Testis (tissue), 3 donors: ENCODE measurements around the gene MYL12B. TPM values are rescaled to one million over a fixed set of nuclear protein-coding genes. Genes with fewer than 3 reads are reported as not detected.
"Not testable (repeated sequence)": the region's sequence is repeated elsewhere in the genome, so short reads cannot be mapped to it uniquely, and the experiment has no call there.

Experiments used
- DNase-seq: peaks from one replicate; pipeline ENCODE4 v3.0.0-alpha.2; 2019
- H3K27ac ChIP-seq, 2 donors: fragments of 200-600 bp; sonication (generic); one replicate each; pipeline ENCODE4 v1.5.1; 2019
- H3K27me3 ChIP-seq: fragments of 200-600 bp; sonication (generic); one replicate; pipeline ENCODE4 v1.5.1; 2019
- H3K36me3 ChIP-seq: fragments of 200-600 bp; sonication (generic); one replicate; pipeline ENCODE4 v1.5.1; 2017; ENCODE audit warnings: low read depth; ENCODE audit errors: missing control alignments
- H3K4me1 ChIP-seq: fragments of 200-600 bp; sonication (generic); one replicate; pipeline ENCODE4 v1.5.1; 2019
- H3K4me3 ChIP-seq, 2 donors: fragments of 200-600 bp; sonication (generic); one replicate each; pipeline ENCODE4 v1.5.1; 2017 to 2019
- H3K9me3 ChIP-seq: fragments of 200-600 bp; sonication (generic); one replicate; pipeline ENCODE4 v1.5.1; 2017
- POLR2A ChIP-seq: fragments of 450-650 bp; IDR thresholded peaks from one replicate; pipeline ENCODE4 v1.6.1; 2017; ENCODE audit warnings: antibody characterized with exemption, mild to moderate bottlenecking, moderate library complexity
- WGBS, 2 donors: methylation state at CpG; one replicate each; pipeline ENCODE4 v1.1.5; 2018; 5-methylcytosine and 5-hydroxymethylcytosine counted together
- intact Hi-C: fragments of 100-400 bp; cut with DNase I; formaldehyde crosslinking; loops from one replicate; pipeline ENCODE4 v1.15.1; 2023; ENCODE audit warnings: low total_unique reads
- polyA plus RNA-seq: library from polyadenylated mRNA; stranded (reverse); fragments of 350-450 nt; fragmentation: Illumina TruSeq; extraction: RNeasy Lipid Tissue Mini Kit (QIAGEN cat#74804); gene quantifications from one replicate; pipeline ENCODE4 v1.2.3, GENCODE V29; 2014; ENCODE audit warnings: low read depth, low replicate concordance; ENCODE audit not compliant: insufficient read depth
- total RNA-seq, 2 donors: library from RNA; depleted of rRNA; stranded (reverse); fragments of >200 nt; gene quantifications; one replicate each; pipeline ENCODE4 v1.2.3, GENCODE V29; 2016
- TF ChIP-seq, protein P1 (sequence below), 3 experiments: fragments of 450-650 bp in 2 of 3; fragments of 200-600 bp in 1 of 3; sonication (generic) in 1 of 3; IDR thresholded peaks; one replicate each; pipeline ENCODE4 v1.5.1; 2016 to 2019; ENCODE audit warnings: antibody characterized with exemption in 3 of 3, mild to moderate bottlenecking in 2 of 3, moderate library complexity in 1 of 3

Gene MYL12B
- total and polyA plus RNA-seq, 3 donors from 2014 or later: 215 to 372 (median 255) TPM

DNA sequence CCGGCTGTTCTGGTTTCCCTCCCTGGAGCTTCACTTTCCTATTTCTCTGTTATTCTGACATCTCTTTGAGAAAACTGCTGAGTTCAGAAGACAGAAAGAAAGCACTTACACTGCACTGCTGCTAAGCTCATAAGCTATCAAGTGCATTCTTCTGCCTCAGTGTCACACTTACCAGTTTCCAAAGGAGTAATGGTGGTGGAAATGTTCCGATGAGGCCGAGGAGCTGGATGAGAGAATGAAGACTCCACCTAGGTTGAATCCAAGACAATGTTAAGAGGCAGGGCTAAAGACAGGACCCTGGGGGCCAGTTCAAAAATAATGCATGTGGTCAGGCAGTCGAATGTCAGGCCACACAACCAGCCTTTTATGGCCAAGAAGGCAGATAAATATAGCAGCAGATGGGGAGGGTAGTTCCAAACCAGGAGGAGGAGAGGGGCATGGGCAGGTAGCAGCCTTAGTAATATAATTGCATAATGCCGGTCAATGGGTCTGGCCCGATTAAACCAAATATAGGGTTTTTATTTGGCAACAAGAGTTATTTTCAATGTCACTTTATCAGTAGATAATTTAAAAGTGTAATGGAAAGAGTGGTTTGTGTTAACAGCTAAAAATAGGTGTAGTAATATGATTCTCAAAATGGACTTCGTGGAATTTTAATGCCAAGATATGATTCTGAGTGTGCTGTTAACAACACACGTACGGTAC lies 42.1 kb upstream of the MYL12B start, which contains the start of gene MYOM1:
MYOM1 (minus strand) TSS at position 338 of the 705 bp plus-strand sequence. CDS start 4,745 bp downstream, outside the sequence.
- H3K36me3 ChIP-seq: no peaks in the 10 kb centered on the region
- DNase-seq: no peak
- peak within 1 kb of the TSS in 1 of 2 donors; percentile 18 for H3K27ac ChIP-seq
- no peak within 1 kb of the TSS for H3K4me3 ChIP-seq
- no peaks in the 10 kb centered on the region for H3K9me3 ChIP-seq
- H3K4me1 ChIP-seq: peaks cover 3% of the 10 kb centered on the region
- no peaks in the 10 kb centered on the region for H3K27me3 ChIP-seq
- TF ChIP-seq POLR2A: no peak
- TF ChIP-seq, protein P1, sequence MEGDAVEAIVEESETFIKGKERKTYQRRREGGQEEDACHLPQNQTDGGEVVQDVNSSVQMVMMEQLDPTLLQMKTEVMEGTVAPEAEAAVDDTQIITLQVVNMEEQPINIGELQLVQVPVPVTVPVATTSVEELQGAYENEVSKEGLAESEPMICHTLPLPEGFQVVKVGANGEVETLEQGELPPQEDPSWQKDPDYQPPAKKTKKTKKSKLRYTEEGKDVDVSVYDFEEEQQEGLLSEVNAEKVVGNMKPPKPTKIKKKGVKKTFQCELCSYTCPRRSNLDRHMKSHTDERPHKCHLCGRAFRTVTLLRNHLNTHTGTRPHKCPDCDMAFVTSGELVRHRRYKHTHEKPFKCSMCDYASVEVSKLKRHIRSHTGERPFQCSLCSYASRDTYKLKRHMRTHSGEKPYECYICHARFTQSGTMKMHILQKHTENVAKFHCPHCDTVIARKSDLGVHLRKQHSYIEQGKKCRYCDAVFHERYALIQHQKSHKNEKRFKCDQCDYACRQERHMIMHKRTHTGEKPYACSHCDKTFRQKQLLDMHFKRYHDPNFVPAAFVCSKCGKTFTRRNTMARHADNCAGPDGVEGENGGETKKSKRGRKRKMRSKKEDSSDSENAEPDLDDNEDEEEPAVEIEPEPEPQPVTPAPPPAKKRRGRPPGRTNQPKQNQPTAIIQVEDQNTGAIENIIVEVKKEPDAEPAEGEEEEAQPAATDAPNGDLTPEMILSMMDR (IDR thresholded peaks at IDR 0.05): no peak
- intact Hi-C loops: no loop called here
- 52 to 64% methylated on average over 9 of the region's 9 CpGs for WGBS, 2 donors

- H3K4me1 ChIP-seq, DNase-seq, intact Hi-C loops, H3K27ac ChIP-seq, H3K9me3 ChIP-seq, H3K27me3 ChIP-seq, H3K36me3 ChIP-seq, H3K4me3 ChIP-seq: not testable (repeated sequence)
- 82% methylated on average over 4 of the region's 4 CpGs for WGBS, 2 donors
Measured at GRCh38 chr18:3220868-3221267, 41.1 kb upstream of the MYL12B start.

DNA sequence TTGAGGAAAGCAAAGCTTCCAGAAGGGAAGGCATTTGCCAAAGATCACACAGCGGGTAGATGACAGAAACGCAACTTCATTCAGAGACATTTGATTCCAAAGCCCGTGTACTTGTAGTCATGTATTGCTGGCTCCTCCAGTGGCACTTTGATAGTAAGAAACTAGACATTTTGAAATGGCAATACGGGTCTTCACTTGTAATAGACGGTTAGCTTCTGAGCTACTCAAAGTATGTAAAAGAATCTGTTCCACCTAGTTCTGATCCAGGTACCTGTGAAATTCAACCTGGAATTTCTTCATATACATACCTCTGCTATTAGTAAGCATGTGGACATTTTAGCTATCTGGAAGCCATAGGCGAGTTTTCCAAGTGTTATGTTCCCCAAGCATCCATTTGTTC lies 40.4 kb upstream of the MYL12B start:
- no peaks in the 10 kb centered on the region for H3K27me3 ChIP-seq
- H3K36me3 ChIP-seq: no peaks in the 10 kb centered on the region
- peaks cover 3% of the 10 kb centered on the region for H3K4me1 ChIP-seq
- WGBS, 2 donors: 89 to 96% methylated on average over 6 of the region's 6 CpGs
- intact Hi-C loops: no loop called here
- H3K9me3 ChIP-seq: no peaks in the 10 kb centered on the region
- no peak for DNase-seq
- TF ChIP-seq, protein P1 (IDR thresholded peaks at IDR 0.05): no peak
- no peak for TF ChIP-seq POLR2A
- no peak overlapping the region for H3K27ac ChIP-seq
- H3K4me3 ChIP-seq: no peak overlapping the region

DNA sequence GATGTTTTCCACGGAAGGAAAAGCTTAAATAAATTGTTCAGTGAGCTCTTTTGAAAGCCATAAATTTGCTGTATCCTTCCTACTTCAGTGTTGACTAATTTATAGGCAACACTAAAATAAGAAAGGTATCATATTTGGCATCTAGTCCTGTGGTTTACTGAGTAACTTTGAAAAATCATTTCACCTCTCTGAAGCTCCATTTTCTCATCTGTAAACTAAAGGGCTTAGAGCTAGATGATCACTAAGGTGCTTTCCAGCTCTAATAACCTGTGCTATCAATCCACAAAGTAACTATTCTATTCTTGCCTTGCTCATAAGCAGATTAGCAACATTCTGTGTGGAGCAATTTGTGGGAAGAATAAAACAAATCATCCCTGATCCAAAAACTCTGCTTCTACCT lies 38.6 kb upstream of the MYL12B start:
- TF ChIP-seq POLR2A: no peak
- TF ChIP-seq, protein P1 (IDR thresholded peaks at IDR 0.05): no peak
- Histone ChIP-seq H3K27ac (no peak overlapping the region), H3K27me3 (no peaks in the 10 kb centered on the region), H3K4me1 (no peaks in the 10 kb centered on the region), H3K9me3 (no peaks in the 10 kb centered on the region), H3K36me3 (no peaks in the 10 kb centered on the region), H3K4me3 (no peak overlapping the region)
- DNase-seq: no peak
- 74 to 83% methylated on average over 1 of the region's 1 CpG for WGBS, 2 donors
- intact Hi-C loops: no loop called here

- H3K9me3 ChIP-seq: no peaks in the 10 kb centered on the region
- DNase-seq: no peak
- intact Hi-C loops: no loop called here
- H3K27ac ChIP-seq: no peak overlapping the region
- WGBS, 2 donors: 88 to 95% methylated on average over 3 of the region's 3 CpGs
- H3K36me3 ChIP-seq: no peaks in the 10 kb centered on the region
- no peak overlapping the region for H3K4me3 ChIP-seq
- H3K27me3 ChIP-seq: no peaks in the 10 kb centered on the region
- no peaks in the 10 kb centered on the region for H3K4me1 ChIP-seq
- TF ChIP-seq, protein P1 (IDR thresholded peaks at IDR 0.05): no peak
- TF ChIP-seq POLR2A: no peak
Measured at GRCh38 chr18:3224223-3224622, 37.7 kb upstream of the MYL12B start.
